Measurements from ENCODE around the gene PPP2R5C.
"Not testable (repeated sequence)": the region's sequence is repeated elsewhere in the genome, so short reads cannot be mapped to it uniquely, and the experiment has no call there.

The PPP2R5C gene

DNA sequence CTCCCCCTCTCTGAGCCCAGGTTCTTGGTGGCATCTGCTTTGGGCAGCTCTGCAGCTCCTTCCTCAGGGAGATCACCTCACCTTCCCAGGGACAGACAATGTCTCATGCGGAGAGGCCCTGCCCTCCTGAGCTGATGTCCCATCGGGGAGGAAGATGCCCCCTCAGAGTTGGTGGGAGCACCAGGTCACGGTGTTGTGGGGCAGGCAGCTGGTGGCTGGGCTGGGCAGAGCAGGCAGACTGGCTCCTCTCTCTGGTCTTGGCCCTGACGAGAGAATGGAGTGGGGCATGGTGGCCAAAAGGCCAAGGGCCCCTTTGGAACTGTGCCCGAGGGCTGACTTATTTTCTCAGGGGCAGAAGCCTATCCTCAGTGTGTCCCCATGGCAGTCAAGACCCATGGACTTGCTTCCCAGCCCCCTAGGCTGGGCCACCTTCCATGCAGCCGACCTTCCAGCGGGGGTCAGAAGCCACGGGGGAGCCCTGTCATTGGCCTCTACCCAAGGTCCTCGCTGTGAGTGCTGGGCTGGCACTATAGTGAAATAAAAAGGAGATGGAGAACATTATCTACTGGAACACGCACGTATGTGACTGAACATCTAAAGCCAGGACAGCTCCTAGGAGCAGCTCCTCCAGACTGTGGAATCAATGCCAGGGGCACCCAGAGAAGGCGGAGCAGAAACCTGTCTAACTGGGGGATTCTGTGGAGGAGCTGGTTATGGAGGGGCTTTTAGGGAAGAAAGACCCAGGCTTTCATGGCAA is 21.9 kb downstream of the PPP2R5C start:
- DNase-seq: no peak

DNA sequence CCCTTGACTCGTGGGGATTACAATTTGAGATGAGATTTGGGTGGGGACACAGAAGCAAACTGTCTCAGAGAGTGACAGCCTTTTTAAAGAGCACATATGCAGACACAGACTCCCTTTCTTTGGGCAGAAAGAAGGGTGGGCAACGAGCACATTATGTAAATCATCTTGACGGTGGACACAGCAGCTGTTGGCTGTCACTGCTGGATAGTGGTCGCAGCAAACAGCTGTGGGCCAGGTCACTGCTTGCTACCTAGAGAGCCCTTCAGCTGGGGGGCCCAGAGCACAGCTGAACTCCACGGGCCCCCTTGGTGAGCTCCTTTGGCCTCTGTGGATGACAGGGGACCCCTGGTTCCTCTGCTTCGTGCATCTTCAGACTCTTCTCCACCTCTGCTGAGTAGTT is 23.1 kb downstream of the PPP2R5C start:
- no peak for DNase-seq

DNA sequence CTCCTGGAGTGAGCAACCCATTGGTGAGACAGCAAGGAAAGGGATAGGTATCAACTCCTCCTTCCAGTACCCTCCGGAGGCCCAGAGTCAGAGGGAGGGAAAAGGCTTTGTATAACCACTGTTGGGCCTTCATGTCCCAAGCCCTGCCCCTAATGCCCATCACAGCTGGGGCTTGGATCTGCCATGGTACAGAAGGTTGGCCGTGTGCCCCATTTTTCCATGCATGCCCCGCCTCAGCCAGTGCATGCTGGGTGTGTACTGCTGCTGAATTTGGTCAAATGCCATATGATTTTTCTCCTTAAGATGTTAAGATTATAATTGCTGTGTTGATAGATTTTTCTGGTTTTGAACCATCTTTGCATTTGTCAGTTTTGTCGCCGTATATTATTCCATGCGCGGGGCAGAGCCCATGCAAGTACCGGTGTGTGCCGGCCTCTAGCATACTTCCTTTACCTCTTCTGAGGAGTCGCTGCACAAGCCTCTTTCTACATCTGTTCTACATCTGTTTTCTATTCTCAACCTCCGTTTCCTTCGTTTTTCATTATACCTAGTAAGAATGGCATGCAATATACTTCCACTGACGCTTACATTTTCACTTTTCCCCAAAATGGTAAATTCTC is 26.6 kb downstream of the PPP2R5C start:
- no peak for DNase-seq

DNA sequence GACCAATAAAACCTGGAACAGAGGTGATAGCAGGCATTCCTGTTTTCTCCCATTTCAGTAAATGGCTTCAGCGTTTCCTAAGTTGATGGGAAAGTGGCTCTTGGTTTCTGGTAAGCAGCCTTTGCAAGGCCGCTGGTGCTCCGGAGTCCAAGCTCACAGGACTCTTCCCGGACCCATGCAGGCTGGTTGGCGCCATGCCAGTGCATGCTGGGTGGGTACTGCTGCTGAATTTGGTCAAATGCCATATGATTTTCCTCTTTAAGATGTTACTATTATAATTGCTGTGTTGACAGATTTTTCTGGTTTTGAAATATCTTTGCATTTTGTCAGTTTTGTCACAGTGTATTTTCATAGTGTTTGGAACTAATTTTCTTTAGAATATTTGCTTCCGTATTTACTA is 27.7 kb downstream of the PPP2R5C start:
- no peak for DNase-seq

DNA sequence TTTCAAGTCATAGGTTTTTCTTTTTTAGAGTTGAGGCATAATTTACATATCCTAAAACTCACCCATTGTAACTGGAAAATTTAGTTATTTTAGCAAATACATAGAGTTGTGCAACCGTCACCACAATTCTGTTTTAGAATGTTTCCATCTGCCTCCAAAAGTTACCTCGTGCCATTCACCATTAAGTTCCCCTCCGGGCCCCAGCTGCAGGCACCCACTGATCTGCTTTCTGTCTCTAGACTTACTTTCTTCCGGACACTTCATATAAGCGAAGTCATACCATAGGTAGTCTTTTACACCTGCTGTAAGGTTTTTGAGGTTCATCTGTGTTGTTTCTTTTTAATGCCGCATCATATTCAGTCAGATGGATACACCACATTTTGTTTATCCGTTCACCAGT is 28.7 kb downstream of the PPP2R5C start:
- no peak for DNase-seq

DNA sequence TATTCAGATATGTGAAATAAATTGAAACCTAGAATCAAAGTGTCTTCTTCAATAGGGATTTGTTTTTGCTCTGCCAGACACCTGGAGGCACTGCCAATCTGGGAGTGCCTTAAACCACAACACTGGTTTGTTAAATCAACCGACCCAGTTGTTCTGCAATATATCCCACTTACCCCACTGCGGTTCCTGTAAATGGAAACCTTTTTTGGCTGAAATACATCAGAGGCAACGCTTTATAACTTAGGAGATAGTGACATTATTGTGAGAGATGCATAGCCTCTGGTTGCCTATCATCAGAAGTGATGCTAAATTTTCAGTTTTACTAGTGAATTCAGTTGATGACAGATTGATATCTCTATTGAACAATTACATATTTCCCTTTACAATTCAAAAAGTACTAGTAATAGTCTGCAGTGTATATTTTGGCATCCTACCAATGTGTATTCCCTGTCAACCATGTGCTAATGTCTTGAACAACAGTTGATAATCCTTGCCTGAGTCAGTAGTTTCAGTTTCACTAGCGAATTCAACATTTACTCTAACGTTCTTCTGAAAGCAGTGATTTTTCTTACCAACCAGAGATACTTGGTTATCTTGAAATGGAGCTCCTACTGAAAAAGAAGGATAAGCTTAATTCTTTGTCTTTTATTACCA is 30.5 kb downstream of the PPP2R5C start:
- no peak for DNase-seq

DNA sequence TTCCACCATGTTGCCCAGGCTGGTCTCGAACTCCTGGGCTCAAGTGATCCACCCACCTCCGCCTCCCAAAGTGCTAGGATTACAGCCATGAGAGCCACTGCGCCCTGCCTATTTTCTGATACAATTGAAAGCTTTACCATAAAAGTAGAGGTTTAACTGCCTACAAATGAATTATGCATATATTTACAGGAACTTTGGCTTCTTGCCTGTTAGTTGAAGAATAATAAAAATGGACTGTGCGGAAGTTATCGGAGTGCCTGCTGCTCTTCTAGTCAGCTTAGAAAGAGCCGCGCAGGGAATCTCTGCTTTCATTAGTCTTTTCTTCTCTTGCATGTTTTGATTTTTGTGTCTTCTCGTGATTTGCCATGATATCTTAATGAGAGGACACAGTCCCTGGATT is 34.5 kb downstream of the PPP2R5C start:
- no peak for DNase-seq

DNA sequence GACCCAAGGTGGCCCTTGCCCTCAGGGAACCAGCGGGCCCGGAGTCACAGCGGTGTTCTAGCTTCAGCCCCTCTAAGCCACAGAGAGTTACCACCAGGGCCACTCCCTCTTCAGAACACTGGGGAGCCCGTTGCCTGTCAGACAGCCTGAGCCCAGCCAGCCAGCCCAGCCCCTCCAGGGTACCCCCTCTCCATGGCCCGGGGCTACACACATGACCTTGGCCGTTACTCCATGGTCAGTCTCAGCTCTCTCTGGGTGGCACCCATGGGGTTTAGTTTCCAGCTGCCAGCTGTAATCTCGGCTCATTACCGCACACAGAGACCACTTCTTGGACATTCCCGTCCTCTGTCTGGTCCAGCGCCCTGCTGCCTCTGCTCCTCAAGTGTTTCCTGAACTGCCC is 35.0 kb downstream of the PPP2R5C start:
- no peak for DNase-seq

DNA sequence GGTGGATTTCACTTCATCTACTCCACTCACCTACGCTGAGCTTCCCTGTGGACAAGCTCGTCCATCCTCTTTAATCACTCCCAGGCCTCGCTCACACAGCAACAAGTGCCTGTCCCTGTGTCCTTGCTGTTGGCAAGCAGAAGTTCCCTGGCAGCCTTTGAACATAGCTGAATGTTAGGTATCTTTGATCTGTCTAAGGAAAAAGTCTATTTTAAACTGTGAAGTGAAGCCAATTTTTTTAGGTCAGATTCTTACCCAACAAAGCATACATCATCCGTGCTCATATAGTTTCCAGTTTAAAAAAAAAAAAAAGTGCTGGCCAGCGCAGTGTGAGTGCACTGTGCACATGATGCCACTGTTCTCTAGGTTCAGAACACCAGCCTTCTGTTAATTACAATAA is 36.3 kb downstream of the PPP2R5C start:
- no peak for DNase-seq

DNA sequence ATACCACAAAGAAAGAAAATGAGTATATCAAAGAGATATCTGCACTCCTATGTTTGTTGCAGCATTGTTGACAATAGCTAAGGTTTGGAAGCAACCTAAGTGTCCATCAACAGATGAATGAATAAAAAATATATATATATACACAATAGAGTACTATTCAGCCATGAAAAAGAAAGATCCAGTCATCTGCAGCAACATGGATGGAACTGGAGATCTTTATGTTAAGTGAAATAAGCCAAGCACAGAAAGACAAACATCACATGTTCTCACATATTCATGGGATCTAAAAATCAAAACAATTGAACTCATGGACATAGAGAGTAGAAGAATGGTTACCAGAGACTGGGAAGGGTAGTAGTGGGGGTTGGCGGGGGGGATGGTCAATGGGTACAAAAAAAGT is 42.9 kb downstream of the PPP2R5C start:
- not testable (repeated sequence) for DNase-seq

DNA sequence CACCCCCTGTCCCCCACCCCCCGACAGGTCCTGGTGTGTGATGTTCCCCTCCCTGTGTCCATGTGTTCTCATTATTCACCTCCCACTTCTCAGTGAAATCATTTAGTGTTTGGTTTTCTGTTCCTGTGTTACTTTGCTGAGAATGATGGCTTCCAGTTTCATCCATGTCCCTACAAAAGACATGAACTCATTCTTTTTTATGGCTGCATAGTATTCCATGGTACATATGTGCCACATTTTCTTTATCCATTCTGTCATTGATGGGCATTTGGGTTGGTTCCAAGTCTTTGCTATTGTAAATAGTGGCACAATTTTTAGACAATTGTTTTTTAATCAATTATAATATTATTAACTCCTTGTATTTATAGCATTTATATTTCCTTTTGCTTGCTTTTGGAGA is 44.7 kb downstream of the PPP2R5C start:
- DNase-seq: not testable (repeated sequence)

DNA sequence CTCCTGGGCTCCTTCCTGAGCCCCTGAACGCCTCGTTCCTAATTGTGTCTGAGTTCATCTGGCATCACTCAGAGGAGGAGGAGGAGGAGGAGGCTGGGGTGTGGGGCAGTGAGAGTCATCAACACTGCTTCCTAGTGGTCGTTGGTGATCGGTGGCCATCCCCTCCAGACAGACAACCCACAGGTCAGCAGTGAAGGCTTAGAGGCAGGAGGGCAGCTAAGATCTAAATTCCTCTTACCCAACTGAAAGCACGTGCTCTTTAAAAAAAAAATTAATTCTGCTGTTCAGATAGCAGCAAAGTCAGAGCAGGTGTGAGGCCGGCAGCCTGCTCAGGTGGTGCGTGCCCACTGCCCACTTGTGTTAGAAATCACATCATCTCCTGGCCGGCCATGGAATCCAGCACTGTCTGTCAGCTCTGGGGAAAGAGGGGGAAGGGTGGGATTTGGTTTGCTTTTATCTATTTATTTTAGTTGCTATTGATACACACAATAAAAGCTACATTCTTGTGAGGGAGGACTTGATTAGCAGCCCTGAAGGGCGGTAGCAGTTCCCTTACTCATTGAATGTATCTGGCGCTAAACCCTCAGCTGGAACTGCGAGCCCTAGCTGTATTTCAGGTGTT is 46.6 kb downstream of the PPP2R5C start:
- no peak for DNase-seq

DNA sequence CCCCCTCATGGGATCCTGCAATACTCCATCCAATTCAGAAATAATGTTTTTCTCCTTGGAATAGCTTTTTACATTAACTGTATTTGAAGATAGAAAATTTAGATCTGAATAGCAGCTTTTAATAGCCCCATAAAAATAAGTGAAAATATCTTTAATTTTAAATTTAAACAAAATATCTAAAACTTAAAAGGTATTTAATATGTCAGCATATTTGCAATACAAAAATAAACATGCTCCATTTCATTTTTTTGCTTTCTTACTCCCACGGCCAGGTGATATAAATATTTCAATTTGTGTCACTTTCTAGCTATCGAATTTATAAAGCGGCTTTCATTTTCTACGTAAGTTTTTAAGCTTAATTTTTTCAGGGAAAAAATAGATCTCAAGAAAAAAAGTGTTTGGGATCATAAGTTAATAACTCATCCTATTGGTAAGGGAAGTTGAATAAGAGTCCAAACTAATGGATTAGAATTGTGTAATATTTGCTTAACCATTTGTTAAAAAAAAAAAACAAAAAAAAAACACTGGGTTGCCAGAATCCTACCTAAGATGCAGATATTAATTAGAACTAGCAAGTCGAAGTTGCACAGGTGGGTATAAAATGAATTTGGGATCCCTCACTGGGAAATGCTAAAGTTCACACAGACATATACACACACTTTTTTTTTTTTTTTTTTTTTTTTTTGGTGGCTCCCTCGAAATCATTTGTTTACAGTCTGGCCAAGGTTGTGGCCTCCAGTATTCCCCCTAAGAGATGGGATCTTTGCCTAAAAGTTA is 47.6 kb downstream of the PPP2R5C start:
- DNase-seq: no peak

DNA sequence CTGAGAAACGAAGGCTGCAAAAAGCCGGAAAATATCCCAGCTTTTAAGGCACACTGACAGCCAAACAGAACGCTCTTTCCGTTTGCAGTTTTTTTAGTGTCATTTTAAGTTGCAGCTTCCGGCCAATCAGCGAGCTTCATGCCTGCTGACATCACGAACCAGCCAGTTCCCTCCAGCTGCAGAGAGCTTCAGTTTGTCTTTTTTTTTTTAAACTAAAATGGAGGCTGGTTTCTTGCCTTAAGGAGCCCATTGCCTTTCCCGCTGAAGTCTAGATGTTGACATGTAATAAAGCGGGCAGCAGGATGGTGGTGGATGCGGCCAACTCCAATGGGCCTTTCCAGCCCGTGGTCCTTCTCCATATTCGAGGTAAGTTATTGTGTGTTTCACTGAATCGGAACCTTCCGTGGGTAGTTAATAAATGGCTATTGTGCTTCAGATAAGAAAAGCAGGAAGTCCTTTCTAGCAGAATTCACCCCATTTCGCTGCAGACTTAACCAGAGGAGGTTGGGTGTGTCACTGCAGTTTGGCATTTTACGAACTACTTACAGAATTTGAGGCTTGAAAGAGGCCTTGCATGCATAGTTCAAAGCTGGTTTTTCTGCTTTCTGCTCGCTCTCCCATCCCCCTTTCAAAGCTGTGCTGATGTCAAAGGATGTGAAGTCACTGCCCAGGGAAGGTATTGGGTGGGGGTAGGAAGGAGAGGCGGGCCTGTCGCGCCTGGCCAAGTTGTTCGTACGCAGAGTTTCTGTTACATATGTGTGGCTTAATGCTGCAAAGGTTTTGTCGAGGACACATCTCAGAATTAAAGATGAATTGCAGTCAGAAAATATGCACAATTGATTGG is 48.4 kb downstream of the PPP2R5C start:
- DNase-seq: peak; percentile 86

DNA sequence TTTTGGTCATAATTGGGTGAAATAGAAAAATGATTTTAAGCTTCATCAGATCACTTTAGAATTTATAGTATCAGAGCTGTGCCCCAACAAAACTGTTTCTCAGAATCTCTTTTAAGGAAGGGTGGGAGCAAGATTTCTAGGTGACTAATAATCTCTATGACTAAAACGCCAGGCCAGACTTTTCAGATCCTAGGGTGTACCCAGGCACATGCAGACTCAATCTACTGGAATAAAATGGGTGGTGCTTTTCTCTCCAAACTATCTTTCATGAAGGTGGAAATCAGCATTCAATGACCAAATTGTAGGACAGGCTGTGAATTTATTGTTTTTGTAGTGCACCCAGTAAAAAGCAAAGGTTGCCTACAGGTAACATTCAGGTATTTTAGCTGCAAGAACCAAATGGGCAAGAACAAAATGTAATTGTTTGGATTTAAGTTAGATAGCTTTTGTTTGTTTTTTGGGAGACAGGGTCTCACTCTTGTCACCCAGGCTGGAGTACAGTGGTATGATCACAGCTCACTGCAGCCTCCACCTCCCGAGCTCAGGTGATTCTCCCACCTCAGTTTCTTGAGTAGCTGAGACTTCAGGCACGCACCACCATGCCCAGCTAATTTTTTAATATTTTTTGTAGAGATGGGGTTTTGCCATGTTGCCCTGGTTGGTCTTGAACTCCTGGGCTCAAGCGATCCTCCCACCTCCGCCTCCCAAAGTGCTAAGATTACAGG is 49.5 kb downstream of the PPP2R5C start:
- DNase-seq: no peak

DNA sequence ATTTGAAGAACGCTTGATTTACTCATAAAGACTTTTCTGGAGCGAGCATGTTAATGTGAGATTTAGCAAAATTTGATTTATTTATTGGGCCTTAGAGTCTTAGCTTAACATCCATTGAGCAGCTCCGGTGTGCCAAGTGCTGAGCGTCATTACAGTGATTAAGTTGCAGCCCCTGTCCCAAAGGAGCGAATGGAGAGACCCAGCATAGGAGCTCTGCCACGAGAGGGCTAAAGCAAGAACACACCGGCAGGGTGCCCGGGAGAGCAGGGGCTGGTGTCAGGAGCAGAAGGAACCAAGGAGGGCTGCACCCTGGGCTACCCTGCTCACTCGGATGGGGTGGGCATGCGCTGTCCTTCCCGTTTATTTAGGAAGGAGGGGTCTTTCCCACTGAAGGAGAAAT is 50.6 kb downstream of the PPP2R5C start:
- no peak for DNase-seq

DNA sequence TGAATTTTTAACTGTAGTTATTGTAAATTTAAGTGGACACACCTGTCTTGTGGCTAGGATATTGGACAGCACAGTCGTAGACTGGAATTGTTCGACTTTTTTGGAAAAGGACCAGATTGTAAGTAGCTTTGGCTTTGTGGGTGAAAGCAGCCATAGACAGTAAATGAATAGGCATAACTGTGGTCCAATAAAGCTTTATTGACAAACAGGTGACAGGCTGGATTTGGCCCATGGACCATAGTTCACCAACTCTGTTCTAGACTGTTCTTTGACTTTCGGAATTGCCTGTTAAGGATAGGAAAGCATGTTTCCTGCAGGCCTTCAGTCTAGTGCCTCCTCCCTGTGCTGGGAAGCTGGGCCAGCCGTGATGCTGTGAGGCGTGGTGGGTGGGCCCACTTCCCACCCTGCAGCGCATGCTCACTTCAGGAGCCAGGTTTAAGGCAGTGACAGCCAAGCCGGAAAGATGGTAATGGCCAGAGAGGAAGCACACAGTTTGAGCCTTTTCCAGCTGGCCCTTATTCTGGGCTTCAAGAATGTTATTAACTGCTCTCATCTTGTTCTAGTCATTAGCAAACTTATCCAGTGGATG is 51.8 kb downstream of the PPP2R5C start:
- no peak for DNase-seq

DNA sequence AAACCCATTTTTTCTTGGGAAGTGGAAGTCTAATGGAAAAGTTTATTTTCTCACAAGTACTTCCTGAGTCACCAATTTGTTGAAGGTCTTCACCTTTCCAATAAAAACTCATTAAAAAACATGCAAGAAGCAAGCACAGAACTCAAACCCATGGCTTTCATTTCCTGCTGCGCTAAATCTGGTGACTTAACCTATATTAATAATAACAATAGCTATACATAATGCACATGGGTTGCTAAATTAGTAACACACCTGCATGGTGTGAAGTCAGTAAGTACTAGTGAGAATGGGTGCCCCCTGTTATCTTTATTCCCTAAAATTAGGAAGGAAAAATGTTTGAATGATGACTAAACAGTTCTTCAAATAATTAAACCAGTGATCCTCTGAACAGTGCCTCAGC is 52.3 kb downstream of the PPP2R5C start:
- no peak for DNase-seq

DNA sequence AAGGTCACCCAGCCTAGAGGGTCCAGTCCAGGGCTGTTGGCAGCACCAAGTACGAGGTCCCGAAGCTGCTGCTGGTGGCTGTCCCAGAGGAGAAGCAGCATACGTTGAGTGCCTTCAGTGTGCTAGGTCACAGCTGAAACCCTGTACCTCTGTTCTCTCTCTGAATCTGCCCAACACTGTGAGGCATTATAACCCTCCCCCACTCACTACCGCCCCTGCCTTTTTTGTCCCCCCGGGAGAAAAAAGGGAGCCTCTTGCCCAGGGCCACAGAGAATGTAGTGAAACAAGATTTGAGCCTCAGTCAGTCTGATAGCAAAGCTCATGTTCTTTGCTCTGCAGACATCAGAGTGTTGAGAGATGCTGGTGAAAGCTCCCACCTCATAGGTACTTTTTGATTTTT is 53.4 kb downstream of the PPP2R5C start:
- DNase-seq: no peak

DNA sequence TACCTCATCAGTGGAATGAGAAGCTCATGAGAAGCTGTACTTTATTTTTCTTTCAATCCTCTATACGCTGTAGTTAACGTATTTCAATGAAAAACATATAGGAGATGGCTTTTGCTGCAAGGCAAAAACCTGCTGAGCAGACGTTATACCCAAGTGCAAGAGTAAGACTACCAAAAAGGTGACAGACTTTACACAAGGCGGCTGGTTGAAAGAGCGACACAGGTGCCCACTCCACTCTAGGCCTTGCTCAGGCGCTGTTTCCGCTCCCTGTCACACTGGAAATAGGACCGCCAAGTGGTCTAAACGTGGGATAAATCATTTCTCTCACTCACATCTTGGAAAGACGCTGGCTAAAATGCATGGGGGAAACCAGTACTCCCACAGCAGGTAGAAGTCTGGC is 54.5 kb downstream of the PPP2R5C start:
- no peak for DNase-seq

DNA sequence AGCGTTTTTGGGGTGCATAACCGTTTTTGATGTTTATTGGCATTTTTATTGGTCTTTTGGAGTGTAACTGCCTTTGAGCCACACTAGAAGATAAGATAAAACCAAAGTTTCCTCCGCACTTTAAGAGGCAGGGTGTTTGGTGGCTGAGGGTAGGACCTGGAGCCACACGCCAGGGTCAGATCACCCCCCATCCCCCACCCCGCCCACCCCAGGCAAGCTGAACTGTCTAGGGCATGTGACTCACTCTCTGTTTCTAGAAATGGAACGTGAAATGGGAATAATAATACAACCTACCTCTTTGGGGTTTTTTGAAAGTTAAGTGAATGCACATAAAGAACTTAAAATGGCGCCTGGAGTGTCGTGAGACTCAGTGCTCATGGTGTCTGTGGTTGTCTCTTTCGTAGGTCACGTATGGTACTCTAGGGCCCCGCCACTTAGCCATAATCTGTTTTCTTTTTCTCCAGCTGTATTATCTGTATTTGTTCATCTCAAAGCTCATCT is 56.0 kb downstream of the PPP2R5C start:
- DNase-seq: no peak
